Natural killer cell (primary cell): ENCODE results near the gene WDR38. TPM values are rescaled to one million over a fixed set of nuclear protein-coding genes. Genes with fewer than 3 reads are reported as not detected.

Experiments
- ATAC-seq, 3 donors: fragments of 150-1000 bp in 2 of 3; fragments of 200-7000 bp in 1 of 3; cut with Tn5 transposase; 1 replicate in 1 of 3; 2 replicates in 2 of 3; pipeline ENCODE4 v1.10.0; 2021; ENCODE audit warnings: mild to moderate bottlenecking in 2 of 3, moderate library complexity in 2 of 3
- DNase-seq, 2 donors: peaks; one replicate each; pipeline versions ENCODE4 v3.0.0 to v3.0.0-alpha.2; 2013 to 2021; ENCODE audit warnings: mixed read lengths in 1 of 2
- H3K27ac ChIP-seq: one replicate; pipeline ENCODE4 v1.5.1; 2013; ENCODE audit warnings: mild to moderate bottlenecking, low read length
- H3K27me3 ChIP-seq: one replicate; pipeline ENCODE4 v1.6.1; 2013; ENCODE audit warnings: low read length; ENCODE audit not compliant: control insufficient read depth, insufficient read depth
- H3K36me3 ChIP-seq: one replicate; pipeline ENCODE4 v1.6.1; 2013; ENCODE audit warnings: low read length; ENCODE audit not compliant: control insufficient read depth, insufficient read depth
- H3K4me1 ChIP-seq: one replicate; pipeline ENCODE4 v1.6.1; 2013; ENCODE audit warnings: low read length; ENCODE audit not compliant: control insufficient read depth, insufficient read depth
- H3K4me3 ChIP-seq: one replicate; pipeline ENCODE4 v1.5.1; 2013; ENCODE audit warnings: low read length
- H3K9me3 ChIP-seq: one replicate; pipeline ENCODE4 v1.6.1; 2013; ENCODE audit warnings: low read length; ENCODE audit not compliant: control insufficient read depth, insufficient read depth
- H3K27ac Mint-ChIP-seq, 2 donors: one replicate each; pipeline ENCODE4 v1.8.0; 2022; ENCODE audit warnings: mild to moderate bottlenecking in 2 of 2, mixed read lengths in 2 of 2, moderate library complexity in 1 of 2
- H3K27me3 Mint-ChIP-seq, 2 donors: one replicate each; pipeline ENCODE4 v1.8.0; 2022; ENCODE audit warnings: low read depth in 2 of 2, mixed read lengths in 2 of 2
- H3K36me3 Mint-ChIP-seq: one replicate; pipeline ENCODE4 v1.8.0; 2022; ENCODE audit warnings: mixed read lengths
- H3K4me1 Mint-ChIP-seq, 2 donors: one replicate each; pipeline ENCODE4 v1.8.0; 2022; ENCODE audit warnings: mixed read lengths in 2 of 2
- H3K4me3 Mint-ChIP-seq: one replicate; pipeline ENCODE4 v1.8.0; 2022; ENCODE audit warnings: mild to moderate bottlenecking, moderate library complexity, mixed read lengths
- H3K9me3 Mint-ChIP-seq, 2 donors: one replicate each; pipeline ENCODE4 v1.8.0; 2022; ENCODE audit warnings: mixed read lengths in 2 of 2
- WGBS: methylation state at CpG from one replicate; pipeline ENCODE4 v1.1.7; 2013; ENCODE audit warnings: missing lambda C conversion rate; ENCODE audit not compliant: insufficient coverage; 5-methylcytosine and 5-hydroxymethylcytosine counted together
- intact Hi-C: fragments of 100-400 bp; cut with micrococcal nuclease; formaldehyde crosslinking; loops from one replicate; pipeline ENCODE4 v1.14.2; 2022
- total RNA-seq, 4 donors: library from RNA; stranded (reverse); fragments of 120-200 nt in 1 of 4; gene quantifications; one replicate each; pipeline versions ENCODE4 v1.2.3 to v1.2.4, GENCODE V29; 2013 to 2022
- TF ChIP-seq, protein P1 (sequence below): fragments of 200-600 bp; IDR thresholded peaks from one replicate; pipeline ENCODE4 v1.8.0; 2022; ENCODE audit warnings: antibody characterized with exemption

Gene WDR38
- total RNA-seq, 3 donors from 2014 or later (not counting 1 experiment from before 2014, with no cell fraction given), result not detected

DNA sequence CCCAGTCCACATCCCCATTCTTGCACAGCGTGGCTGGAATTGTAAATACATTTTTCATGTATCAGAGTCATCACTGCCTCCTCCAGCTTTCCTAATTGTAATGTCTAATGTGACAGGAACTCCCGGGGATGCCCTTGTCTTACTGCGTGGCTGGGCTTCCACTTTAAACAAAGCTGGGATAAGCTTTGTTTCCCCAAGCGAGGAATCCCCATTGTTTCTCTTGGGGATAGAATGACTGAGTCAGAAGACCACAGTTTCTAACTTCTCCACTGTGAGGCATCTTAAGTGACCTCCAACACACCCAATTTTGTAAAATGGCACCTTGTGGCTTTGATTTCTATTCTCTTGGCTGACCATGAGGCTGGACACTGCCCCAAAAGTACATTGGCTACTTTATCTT, 31.1 kb downstream of the WDR38 start:
- no peak overlapping the region for H3K4me3 Mint-ChIP-seq
- no peak for ATAC-seq
- WGBS, result 88% methylated on average over 4 of the region's 4 CpGs
- Histone ChIP-seq H3K27me3 (no peaks in the 10 kb centered on the region), H3K9me3 (no peaks in the 10 kb centered on the region), H3K4me3 (no peak overlapping the region), H3K36me3 (peaks cover 68% of the 10 kb centered on the region), H3K27ac (no peak overlapping the region), H3K4me1 (peaks cover 22% of the 10 kb centered on the region)
- intact Hi-C loops, result no loop called here
- peaks cover 2% of the 10 kb centered on the region for H3K36me3 Mint-ChIP-seq
- H3K9me3 Mint-ChIP-seq, result no peaks in the 10 kb centered on the region
- DNase-seq, result no peak
- TF ChIP-seq, protein P1, sequence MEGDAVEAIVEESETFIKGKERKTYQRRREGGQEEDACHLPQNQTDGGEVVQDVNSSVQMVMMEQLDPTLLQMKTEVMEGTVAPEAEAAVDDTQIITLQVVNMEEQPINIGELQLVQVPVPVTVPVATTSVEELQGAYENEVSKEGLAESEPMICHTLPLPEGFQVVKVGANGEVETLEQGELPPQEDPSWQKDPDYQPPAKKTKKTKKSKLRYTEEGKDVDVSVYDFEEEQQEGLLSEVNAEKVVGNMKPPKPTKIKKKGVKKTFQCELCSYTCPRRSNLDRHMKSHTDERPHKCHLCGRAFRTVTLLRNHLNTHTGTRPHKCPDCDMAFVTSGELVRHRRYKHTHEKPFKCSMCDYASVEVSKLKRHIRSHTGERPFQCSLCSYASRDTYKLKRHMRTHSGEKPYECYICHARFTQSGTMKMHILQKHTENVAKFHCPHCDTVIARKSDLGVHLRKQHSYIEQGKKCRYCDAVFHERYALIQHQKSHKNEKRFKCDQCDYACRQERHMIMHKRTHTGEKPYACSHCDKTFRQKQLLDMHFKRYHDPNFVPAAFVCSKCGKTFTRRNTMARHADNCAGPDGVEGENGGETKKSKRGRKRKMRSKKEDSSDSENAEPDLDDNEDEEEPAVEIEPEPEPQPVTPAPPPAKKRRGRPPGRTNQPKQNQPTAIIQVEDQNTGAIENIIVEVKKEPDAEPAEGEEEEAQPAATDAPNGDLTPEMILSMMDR, result no peak
- H3K4me1 Mint-ChIP-seq, result peaks cover 10 to 11% of the 10 kb centered on the region in 2 donors
- no peak overlapping the region for H3K27ac Mint-ChIP-seq
- H3K27me3 Mint-ChIP-seq, result no peaks in the 10 kb centered on the region

DNA sequence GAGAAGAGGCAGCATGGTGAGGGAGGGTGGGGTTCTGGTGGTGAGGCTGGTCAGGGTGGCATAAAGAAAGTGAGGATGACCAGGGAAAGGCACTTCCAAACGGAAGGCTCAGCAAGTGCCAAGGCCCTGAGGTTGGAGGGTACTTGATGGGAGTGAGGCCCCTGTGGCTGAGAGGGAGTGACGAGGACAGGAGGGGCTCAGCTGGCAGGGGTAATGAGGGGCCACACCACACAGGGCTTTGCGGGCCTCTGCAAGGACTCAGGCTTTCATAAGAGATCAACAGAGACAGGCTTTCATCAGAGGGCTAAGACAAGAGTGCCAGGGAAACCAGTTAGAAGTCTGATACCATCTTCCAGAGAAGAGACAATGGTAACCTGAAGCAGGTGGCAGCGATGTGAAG, 32.3 kb downstream of the WDR38 start:
- H3K36me3 ChIP-seq, result peaks cover 66% of the 10 kb centered on the region
- no peak for ATAC-seq
- no peaks in the 10 kb centered on the region for H3K36me3 Mint-ChIP-seq
- TF ChIP-seq, protein P1, result no peak
- no peaks in the 10 kb centered on the region for H3K27me3 Mint-ChIP-seq
- no peak overlapping the region for H3K27ac ChIP-seq
- no peaks in the 10 kb centered on the region for H3K9me3 Mint-ChIP-seq
- H3K4me1 ChIP-seq, result peaks cover 15% of the 10 kb centered on the region
- intact Hi-C loops, result no loop called here
- no peak overlapping the region for H3K4me3 Mint-ChIP-seq
- H3K9me3 ChIP-seq, result no peaks in the 10 kb centered on the region
- no peak overlapping the region for H3K27ac Mint-ChIP-seq
- DNase-seq, result no peak
- no peaks in the 10 kb centered on the region for H3K27me3 ChIP-seq
- WGBS, result 97% methylated on average over 4 of the region's 4 CpGs
- H3K4me1 Mint-ChIP-seq, result peaks cover 7 to 9% of the 10 kb centered on the region in 2 donors
- no peak overlapping the region for H3K4me3 ChIP-seq

DNA sequence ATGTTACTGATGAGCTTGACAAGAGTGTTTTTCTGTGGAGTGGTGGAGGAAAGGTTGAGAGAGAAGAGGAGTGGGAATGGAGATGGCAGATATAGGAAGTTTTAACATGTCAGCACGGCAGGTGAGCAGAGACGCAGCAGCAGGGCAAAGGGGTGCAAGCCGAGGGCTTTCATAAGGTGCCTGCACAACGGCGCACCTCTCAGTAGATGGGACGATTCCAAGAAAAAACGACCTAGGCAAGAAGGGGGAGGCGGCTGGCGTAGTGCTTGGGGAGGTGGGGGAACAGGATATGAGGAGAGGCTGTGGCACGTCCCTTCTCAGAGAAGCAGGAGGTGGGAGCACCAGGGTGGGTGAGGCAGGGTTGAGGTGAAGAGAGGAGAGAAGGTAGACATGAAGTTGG, 33.2 kb downstream of the WDR38 start:
- Mint-ChIP-seq H3K4me3 (no peak overlapping the region), H3K4me1 (peaks cover 4 to 5% of the 10 kb centered on the region in 2 donors), H3K27ac (no peak overlapping the region), H3K9me3 (no peaks in the 10 kb centered on the region), H3K36me3 (no peaks in the 10 kb centered on the region), H3K27me3 (no peaks in the 10 kb centered on the region)
- Histone ChIP-seq H3K4me3 (no peak overlapping the region), H3K27me3 (no peaks in the 10 kb centered on the region), H3K4me1 (peaks cover 6% of the 10 kb centered on the region), H3K27ac (no peak overlapping the region), H3K36me3 (peaks cover 62% of the 10 kb centered on the region), H3K9me3 (no peaks in the 10 kb centered on the region)
- TF ChIP-seq, protein P1, result no peak
- ATAC-seq (no peak), DNase-seq (no peak)
- 96% methylated on average over 10 of the region's 10 CpGs for WGBS
- intact Hi-C loops, result no loop called here

DNA sequence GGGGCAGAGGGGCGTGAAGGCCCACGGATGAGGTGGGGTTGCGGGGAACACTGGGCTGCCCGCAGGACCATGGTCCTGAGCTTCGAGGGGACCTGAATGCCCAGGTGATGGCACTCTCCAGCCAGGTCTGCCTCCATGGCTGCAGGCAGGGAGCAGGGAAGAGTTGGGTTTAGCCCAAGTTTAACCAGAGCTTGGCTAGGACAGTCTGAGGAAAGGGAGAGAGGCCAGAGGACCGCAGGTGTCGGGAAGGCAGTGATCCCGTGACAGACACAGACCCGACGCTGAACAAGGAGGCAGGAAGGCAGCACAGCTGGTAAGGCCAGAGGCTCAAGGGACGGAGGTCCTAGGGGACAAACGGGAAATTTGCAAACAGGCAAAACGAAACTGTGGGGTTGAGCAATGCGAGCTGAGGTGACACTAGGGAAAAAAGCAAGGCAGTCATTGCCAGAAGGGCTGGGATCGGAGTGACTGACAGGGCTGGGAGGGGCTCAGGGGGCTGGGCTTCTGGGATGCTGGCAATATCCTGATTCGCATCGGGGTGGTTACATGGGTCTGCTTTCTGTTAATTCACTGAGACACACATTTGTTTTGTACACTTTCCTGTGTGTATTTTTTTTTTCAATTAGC, 33.7 kb downstream of the WDR38 start:
- Mint-ChIP-seq H3K27ac (no peak overlapping the region), H3K4me1 (peaks cover 0 to under 1% of the 10 kb centered on the region in 2 donors), H3K36me3 (no peaks in the 10 kb centered on the region), H3K27me3 (no peaks in the 10 kb centered on the region), H3K4me3 (no peak overlapping the region), H3K9me3 (no peaks in the 10 kb centered on the region)
- DNase-seq (no peak), ATAC-seq (no peak)
- WGBS, result 93% methylated on average over 17 of the region's 17 CpGs
- intact Hi-C loops, result no loop called here
- Histone ChIP-seq H3K27ac (no peak overlapping the region), H3K4me1 (peaks cover 3% of the 10 kb centered on the region), H3K9me3 (no peaks in the 10 kb centered on the region), H3K4me3 (no peak overlapping the region), H3K36me3 (peaks cover 57% of the 10 kb centered on the region), H3K27me3 (no peaks in the 10 kb centered on the region)
- TF ChIP-seq, protein P1, result no peak
